Subcutaneous abdominal adipose tissue (tissue), 5 donors: ENCODE data around the gene DSG2.

Experiments used
- H3K27ac ChIP-seq: one replicate; pipeline ENCODE4 v1.7.0; 2013; ENCODE audit warnings: low read depth, mild to moderate bottlenecking, inconsistent platforms, low read length, moderate library complexity
- H3K27me3 ChIP-seq, 5 donors: one replicate each; pipeline ENCODE4 v1.7.0; 2013; ENCODE audit warnings: low read length in 5 of 5, inconsistent platforms in 1 of 5; ENCODE audit not compliant: control insufficient read depth in 5 of 5, insufficient read depth in 4 of 5
- H3K36me3 ChIP-seq, 5 donors: one replicate each; pipeline ENCODE4 v1.7.0; 2013; ENCODE audit warnings: low read length in 5 of 5; ENCODE audit not compliant: control insufficient read depth in 5 of 5, insufficient read depth in 5 of 5
- H3K4me1 ChIP-seq, 5 donors: one replicate each; pipeline ENCODE4 v1.7.0; 2013; ENCODE audit warnings: low read length in 5 of 5, mild to moderate bottlenecking in 3 of 5, moderate library complexity in 1 of 5; ENCODE audit not compliant: control insufficient read depth in 5 of 5, insufficient read depth in 5 of 5
- H3K4me3 ChIP-seq, 5 donors: one replicate each; pipeline ENCODE4 v1.7.0; 2013; ENCODE audit warnings: low read length in 5 of 5, low read depth in 1 of 5
- H3K9ac ChIP-seq, 5 donors: one replicate each; pipeline ENCODE4 v1.7.0; 2013; ENCODE audit warnings: low read length in 5 of 5, mild to moderate bottlenecking in 4 of 5, moderate library complexity in 3 of 5
- H3K9me3 ChIP-seq, 5 donors: one replicate each; pipeline ENCODE4 v1.7.0; 2013; ENCODE audit warnings: low read length in 5 of 5; ENCODE audit not compliant: control insufficient read depth in 5 of 5
- donor health status: healthy.
- donor health status: healthy.
- donor health status: healthy.
- donor health status: healthy.
- donor health status: healthy.

Gene DSG2

GRCh38 chr18:31510319-31510718 is 12.3 kb downstream of the DSG2 start:
- H3K9ac ChIP-seq = no peak overlapping the region
- H3K4me3 ChIP-seq = no peak overlapping the region
- H3K27ac ChIP-seq = no peak overlapping the region
- no peaks in the 10 kb centered on the region for H3K27me3 ChIP-seq
- no peaks in the 10 kb centered on the region for H3K9me3 ChIP-seq
- H3K4me1 ChIP-seq = no peaks in the 10 kb centered on the region
- no peaks in the 10 kb centered on the region for H3K36me3 ChIP-seq

- Histone ChIP-seq H3K36me3 (no peaks in the 10 kb centered on the region), H3K27ac (no peak overlapping the region), H3K9me3 (no peaks in the 10 kb centered on the region), H3K4me1 (no peaks in the 10 kb centered on the region), H3K27me3 (no peaks in the 10 kb centered on the region), H3K9ac (no peak overlapping the region), H3K4me3 (no peak overlapping the region)
Measured at GRCh38 chr18:31511098-31511497, 13.1 kb downstream of the DSG2 start.

GRCh38 chr18:31512203-31512764 is 14.3 kb downstream of the DSG2 start:
- Histone ChIP-seq H3K9me3 (no peaks in the 10 kb centered on the region), H3K4me1 (peaks cover 0 to 8% (median 0%) of the 10 kb centered on the region in 5 donors), H3K4me3 (no peak overlapping the region), H3K27me3 (no peaks in the 10 kb centered on the region), H3K36me3 (no peaks in the 10 kb centered on the region), H3K27ac (no peak overlapping the region), H3K9ac (no peak overlapping the region)

- Histone ChIP-seq H3K4me1 (peaks cover 0 to 8% (median 0%) of the 10 kb centered on the region in 5 donors), H3K27me3 (no peaks in the 10 kb centered on the region), H3K4me3 (no peak overlapping the region), H3K9me3 (no peaks in the 10 kb centered on the region), H3K9ac (no peak overlapping the region), H3K27ac (no peak overlapping the region), H3K36me3 (no peaks in the 10 kb centered on the region)
Measured at GRCh38 chr18:31513189-31513935, 15.4 kb downstream of the DSG2 start.

GRCh38 chr18:31516437-31516836 is 18.5 kb downstream of the DSG2 start:
- Histone ChIP-seq H3K27me3 (no peaks in the 10 kb centered on the region), H3K9me3 (no peaks in the 10 kb centered on the region), H3K4me3 (no peak overlapping the region), H3K9ac (no peak overlapping the region), H3K36me3 (peaks cover 0 to 4% (median 0%) of the 10 kb centered on the region in 5 donors), H3K4me1 (peaks cover 0 to 8% (median 0%) of the 10 kb centered on the region in 5 donors), H3K27ac (no peak overlapping the region)

- no peaks in the 10 kb centered on the region for H3K4me1 ChIP-seq
- H3K27ac ChIP-seq = no peak overlapping the region
- H3K27me3 ChIP-seq = no peaks in the 10 kb centered on the region
- no peak overlapping the region for H3K4me3 ChIP-seq
- no peak overlapping the region for H3K9ac ChIP-seq
- H3K9me3 ChIP-seq = no peaks in the 10 kb centered on the region
- peaks cover 0 to 11% (median 6%) of the 10 kb centered on the region in 5 donors for H3K36me3 ChIP-seq
Measured at GRCh38 chr18:31526374-31526773, 28.4 kb downstream of the DSG2 start.

GRCh38 chr18:31533236-31533635 is 35.3 kb downstream of the DSG2 start:
- Histone ChIP-seq H3K27ac (no peak overlapping the region), H3K9me3 (no peaks in the 10 kb centered on the region), H3K4me3 (no peak overlapping the region), H3K4me1 (no peaks in the 10 kb centered on the region), H3K36me3 (peaks cover 0 to 13% (median 0%) of the 10 kb centered on the region in 5 donors), H3K27me3 (no peaks in the 10 kb centered on the region), H3K9ac (no peak overlapping the region)

- Histone ChIP-seq H3K9ac (no peak overlapping the region), H3K27me3 (no peaks in the 10 kb centered on the region), H3K4me1 (no peaks in the 10 kb centered on the region), H3K27ac (no peak overlapping the region), H3K9me3 (no peaks in the 10 kb centered on the region), H3K36me3 (peaks cover 0 to 26% (median 18%) of the 10 kb centered on the region in 5 donors), H3K4me3 (no peak overlapping the region)
Measured at GRCh38 chr18:31538837-31539236, 40.9 kb downstream of the DSG2 start.

- peaks cover 0 to 18% (median 7%) of the 10 kb centered on the region in 5 donors for H3K36me3 ChIP-seq
Measured at GRCh38 chr18:31546476-31546875, 48.5 kb downstream of the DSG2 start.

GRCh38 chr18:31548853-31549252 is 50.9 kb downstream of the DSG2 start:
- Histone ChIP-seq H3K9ac (no peak overlapping the region), H3K27ac (no peak overlapping the region), H3K4me3 (no peak overlapping the region), H3K27me3 (no peaks in the 10 kb centered on the region), H3K4me1 (no peaks in the 10 kb centered on the region), H3K9me3 (no peaks in the 10 kb centered on the region), H3K36me3 (peaks cover 0 to 8% (median 5%) of the 10 kb centered on the region in 5 donors)

More at GRCh38 chr18:31546476-31546875, 48.5 kb downstream of the DSG2 start:
- Histone ChIP-seq H3K27ac (no peak overlapping the region), H3K27me3 (no peaks in the 10 kb centered on the region), H3K9me3 (no peaks in the 10 kb centered on the region), H3K4me1 (no peaks in the 10 kb centered on the region), H3K9ac (no peak overlapping the region), H3K4me3 (no peak overlapping the region)
